Measurements from ENCODE around the gene ELL. TPM values are rescaled to one million over a fixed set of nuclear protein-coding genes. Genes with fewer than 3 reads are reported as not detected.

ELL gene
- total and polyA plus RNA-seq, 9 of the 15 experiments (the other 6 are each of a cell fraction or from before 2014, with no cell fraction given), result 0.24 to 22.5 (median 4.1) TPM

GRCh38 chr19:18401580-18402112 is 120.2 kb downstream of the ELL start (continued):
- TF ChIP-seq CCNT2 (IDR thresholded peaks at IDR 0.05; ENCODE audit: borderline replicate concordance, extremely low read depth, insufficient read length, low read depth, low read length) (no peak), REST (IDR thresholded peaks at IDR 0.05; ENCODE audit: borderline replicate concordance) (peak; percentile 54; the same call in 1 of the 2 replicates), REST (CRISPR knock-in tag; IDR thresholded peaks at IDR 0.05; ENCODE audit: low read depth) (no peak)
